Myometrial cell (primary cell): ENCODE data around the gene PLEKHA7. TPM values are rescaled to one million over a fixed set of nuclear protein-coding genes. Genes with fewer than 3 reads are reported as not detected.

Source experiments
- total RNA-seq: library from RNA; depleted of rRNA; stranded (reverse); fragments of >200 nt; gene quantifications from 2 replicates; pipeline ENCODE4 v1.2.3, GENCODE V29; 2015

PLEKHA7 gene
- 0.71 and 17.3 TPM in 2 replicates for total RNA-seq

GRCh38 chr11:17014321-17014832 is at the start of gene PLEKHA7:
Gene PLEKHA7, minus strand, starts transcription at chr11:17014414. Its CDS starts 13 bp downstream, at chr11:17014401.

DNA sequence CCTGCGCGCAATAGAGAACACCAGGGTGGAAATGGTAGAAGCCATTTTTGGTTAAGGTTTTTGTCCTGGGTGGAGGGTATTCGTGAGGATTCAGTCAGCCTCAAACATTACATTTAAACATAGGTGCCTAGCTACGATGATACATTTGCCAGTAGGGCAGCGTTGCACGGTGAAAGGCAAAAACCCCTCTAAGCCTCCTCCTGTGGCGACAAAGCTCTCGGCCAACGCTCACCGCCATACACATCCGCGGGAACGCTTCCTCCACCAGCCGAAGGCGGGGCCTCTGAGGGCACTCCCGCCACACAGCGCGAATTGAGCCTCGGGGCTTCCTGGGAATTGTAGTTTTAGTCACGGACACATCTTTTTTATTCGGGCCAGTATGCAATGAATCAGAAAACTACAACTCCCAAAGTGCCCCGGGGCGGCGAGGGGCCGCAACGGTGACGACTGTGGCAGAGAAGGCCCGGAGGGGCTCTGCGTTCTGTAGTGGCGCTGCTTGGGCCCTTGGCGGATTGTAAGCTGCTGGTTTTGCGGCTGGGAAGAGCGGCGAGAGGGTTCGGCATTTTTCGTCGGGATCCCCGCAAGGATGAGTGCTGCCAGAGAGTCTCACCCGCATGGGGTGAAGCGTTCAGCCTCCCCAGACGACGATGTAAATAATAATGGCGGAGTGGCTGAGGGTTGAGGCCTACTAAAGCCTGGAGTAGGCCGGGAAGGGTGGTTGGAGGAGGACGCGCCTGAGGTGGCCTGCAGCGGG is 275.8 kb downstream of the PLEKHA7 start, which contains the start of gene C11orf58:
Gene C11orf58 (plus strand): TSS at position 455 of the 754 bp plus-strand sequence. CDS start 132 bp downstream, at position 587.

Other genes with a start within 250 kb of the PLEKHA7 start
- 952 and 1,230 TPM in 2 replicates for gene RPS13, start 63.3 kb upstream of the PLEKHA7 start, total RNA-seq
- 25.1 and 39.7 TPM in 2 replicates for gene PIK3C2A, start 193.6 kb upstream of the PLEKHA7 start, total RNA-seq